Activated CD4-positive, alpha-beta T cell treated with anti-CD3 and anti-CD28 coated beads, Interleukin-2, amount 50 U/mL, for 24 hours (primary cell): ENCODE results near the gene ABCG5.

Experiments
- DNase-seq, 2 donors: peaks; one replicate each; pipeline ENCODE4 v3.0.0-alpha.2; 2020; ENCODE audit warnings: low read depth in 1 of 2, low spot score in 1 of 2

Gene ABCG5

GRCh38 chr2:43838560-43839267 lies at the start of gene ABCG5, which contains the start of gene ABCG8:
Gene ABCG5 (minus strand): TSS chr2:43838839. CDS start chr2:43838679, 160 bp downstream.
Gene ABCG8 (plus strand): TSS chr2:43838971. CDS start chr2:43839054, 83 bp downstream.
- DNase-seq, result no peak

- DNase-seq, result no peak
Measured at GRCh38 chr2:43887176-43887575, 48.5 kb upstream of the ABCG5 start.

DNA sequence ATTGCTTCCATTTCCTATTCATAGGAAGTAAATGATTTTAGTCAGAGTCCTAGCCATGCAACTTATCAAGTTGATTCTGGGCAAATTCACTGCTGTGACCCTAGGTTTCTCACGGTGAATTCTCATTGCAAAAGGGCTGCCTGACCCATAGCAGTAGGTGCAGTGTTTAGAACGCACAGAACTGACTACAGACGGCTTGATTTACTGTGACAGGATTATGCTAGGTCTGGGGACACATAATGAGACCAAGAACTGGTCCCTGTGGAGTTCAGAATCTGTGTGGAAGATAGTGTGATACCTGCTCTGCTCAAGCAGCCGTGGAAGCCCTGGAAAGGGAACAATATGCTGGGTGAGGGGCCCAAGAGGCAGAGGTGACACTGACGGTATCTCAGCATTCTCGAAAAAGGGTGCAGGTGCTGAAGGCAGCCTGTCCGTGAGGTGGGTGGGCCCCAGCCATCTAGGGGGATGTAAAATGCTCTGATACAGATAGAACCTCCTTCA lies 46.5 kb upstream of the ABCG5 start:
- DNase-seq, result no peak

- DNase-seq, result no peak
Measured at GRCh38 chr2:43884689-43885088, 46.0 kb upstream of the ABCG5 start.

DNA sequence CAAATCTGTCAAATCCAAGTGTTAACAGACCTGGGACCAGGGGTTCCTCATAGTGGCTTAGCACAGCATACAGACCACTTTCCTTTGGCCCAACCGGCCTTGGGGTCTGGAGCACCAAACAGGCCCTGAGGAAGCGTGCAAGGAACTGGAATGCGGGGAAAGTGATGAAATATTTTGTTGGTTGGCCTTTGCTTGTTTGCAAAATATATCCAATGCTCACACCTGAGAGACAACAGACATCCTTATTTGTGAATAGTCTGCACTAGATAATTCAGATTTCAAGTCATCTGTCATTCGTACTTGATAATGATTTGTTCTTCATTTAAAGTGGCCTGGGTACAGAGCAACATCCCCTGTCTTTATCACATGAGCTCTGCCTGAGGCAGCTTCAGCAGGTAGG lies 43.7 kb upstream of the ABCG5 start:
- no peak for DNase-seq

- no peak for DNase-seq
Measured at GRCh38 chr2:43880952-43881351, 42.3 kb upstream of the ABCG5 start.

GRCh38 chr2:43880471-43880870 lies 41.8 kb upstream of the ABCG5 start:
- DNase-seq, result no peak

- DNase-seq, result no peak
Measured at GRCh38 chr2:43879261-43879660, 40.6 kb upstream of the ABCG5 start.

- DNase-seq, result peak; percentile 36 to 56
Measured at GRCh38 chr2:43877782-43878464, 39.3 kb upstream of the ABCG5 start.

DNA sequence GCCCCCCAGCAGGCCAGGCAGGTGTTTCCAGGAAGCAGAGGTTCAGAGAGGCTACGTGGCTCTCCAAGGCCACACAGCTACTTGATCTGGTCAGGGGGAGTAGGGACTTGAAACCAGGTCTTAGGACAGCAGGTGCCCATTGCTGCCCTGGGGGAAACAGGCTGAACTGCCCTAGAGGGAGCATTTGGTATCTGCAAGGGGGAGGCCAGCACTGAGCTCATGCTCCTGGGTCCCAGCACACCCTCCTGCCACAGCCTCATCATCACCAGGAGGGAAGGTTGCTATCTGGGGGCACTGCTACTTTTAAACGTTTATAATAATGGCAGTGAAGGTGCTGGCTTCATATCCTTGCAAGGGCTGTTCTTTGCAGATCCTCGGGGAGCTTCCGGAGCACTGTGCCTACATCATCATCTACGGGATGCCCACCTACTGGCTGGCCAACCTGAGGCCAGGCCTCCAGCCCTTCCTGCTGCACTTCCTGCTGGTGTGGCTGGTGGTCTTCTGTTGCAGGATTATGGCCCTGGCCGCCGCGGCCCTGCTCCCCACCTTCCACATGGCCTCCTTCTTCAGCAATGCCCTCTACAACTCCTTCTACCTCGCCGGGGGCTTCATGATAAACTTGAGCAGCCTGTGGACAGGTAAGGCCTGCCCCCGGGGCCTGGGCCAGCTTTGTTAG lies 36.3 kb upstream of the ABCG5 start:
- DNase-seq, result no peak

GRCh38 chr2:43872151-43872550 lies 33.5 kb upstream of the ABCG5 start:
- DNase-seq, result no peak

GRCh38 chr2:43855292-43855691 lies 16.7 kb upstream of the ABCG5 start:
- DNase-seq, result no peak

DNA sequence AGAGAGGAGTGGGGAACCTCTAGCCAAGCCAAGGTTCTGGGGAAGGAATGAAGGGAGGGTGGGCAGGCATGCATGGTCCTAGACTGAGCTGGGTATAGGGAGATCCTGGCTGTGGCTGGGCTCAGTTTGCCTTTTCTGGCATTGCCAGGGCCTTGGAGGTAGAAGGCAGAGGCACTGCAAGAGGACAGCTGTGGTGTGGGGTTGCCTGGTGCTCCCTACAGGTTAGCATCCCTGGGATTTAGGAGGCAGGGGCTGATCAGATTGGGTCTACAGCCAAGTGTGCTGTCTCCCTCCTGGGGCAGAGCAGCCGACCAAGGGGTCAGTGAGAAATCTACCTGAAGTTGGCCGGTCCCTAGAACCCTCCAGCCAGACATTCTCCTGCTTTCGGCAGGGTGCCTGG lies 16.0 kb upstream of the ABCG5 start:
- no peak for DNase-seq

DNA sequence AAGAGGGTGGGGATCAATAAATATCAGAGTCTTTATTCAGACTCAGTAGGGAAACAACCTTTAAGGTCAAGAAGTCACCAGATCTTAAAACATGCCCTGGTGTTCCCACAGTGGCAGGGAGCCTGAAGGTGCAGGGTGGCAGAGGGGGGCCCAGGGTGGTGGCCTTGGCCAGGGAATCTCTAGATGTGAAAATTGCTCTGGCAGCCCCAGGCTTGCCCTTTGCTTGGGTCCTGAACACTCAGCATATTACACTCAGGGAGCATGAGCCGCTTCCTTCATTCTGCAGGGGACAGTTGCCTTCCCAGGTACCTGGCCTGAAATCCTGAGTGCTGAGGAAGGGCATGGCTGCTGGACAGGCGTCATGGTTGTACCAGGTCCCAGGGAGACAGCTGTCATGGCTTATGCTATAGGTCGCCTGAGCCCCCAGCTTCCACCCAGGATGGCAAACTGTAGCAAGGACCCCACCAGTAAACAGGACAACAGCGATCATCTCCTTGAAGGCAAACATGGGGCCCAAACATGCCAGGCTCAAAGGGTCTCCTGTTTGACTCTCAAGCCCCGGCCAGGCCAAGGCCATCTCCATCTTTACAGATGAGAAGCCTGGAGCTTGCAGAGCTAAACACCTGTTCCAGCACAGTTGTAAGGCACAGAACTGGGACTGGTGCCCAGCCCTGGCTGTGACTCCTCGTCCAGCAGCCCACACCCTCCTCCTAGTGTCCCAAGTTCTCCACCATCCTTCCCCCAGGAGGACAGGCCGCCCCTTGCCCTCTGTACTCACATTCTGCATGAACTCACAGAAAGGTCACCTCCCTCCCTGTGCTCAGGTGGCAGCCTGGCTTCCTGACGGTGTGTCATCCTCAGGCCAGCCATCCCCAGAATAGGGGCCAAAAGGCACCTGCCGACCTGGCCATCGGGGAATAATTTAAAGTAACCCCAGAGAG lies 14.8 kb upstream of the ABCG5 start:
- no peak for DNase-seq

DNA sequence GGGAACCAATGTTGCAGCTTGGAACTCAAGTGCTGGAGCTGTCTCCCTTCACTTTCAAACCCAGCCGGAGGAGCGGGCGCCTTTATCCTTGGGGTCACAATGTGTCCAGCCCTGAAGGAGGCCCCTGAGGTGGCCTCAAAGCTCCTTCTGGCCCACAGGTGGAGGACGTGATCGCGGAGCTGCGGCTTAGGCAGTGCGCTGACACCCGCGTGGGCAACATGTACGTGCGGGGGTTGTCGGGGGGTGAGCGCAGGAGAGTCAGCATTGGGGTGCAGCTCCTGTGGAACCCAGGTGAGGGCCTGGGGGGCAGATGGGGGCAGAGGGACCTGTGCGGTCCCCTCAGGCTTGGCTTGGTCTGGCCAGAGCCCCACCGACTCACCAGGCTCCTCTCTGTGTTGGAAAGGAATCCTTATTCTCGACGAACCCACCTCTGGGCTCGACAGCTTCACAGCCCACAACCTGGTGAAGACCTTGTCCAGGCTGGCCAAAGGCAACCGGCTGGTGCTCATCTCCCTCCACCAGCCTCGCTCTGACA lies 13.6 kb upstream of the ABCG5 start:
- no peak for DNase-seq

DNA sequence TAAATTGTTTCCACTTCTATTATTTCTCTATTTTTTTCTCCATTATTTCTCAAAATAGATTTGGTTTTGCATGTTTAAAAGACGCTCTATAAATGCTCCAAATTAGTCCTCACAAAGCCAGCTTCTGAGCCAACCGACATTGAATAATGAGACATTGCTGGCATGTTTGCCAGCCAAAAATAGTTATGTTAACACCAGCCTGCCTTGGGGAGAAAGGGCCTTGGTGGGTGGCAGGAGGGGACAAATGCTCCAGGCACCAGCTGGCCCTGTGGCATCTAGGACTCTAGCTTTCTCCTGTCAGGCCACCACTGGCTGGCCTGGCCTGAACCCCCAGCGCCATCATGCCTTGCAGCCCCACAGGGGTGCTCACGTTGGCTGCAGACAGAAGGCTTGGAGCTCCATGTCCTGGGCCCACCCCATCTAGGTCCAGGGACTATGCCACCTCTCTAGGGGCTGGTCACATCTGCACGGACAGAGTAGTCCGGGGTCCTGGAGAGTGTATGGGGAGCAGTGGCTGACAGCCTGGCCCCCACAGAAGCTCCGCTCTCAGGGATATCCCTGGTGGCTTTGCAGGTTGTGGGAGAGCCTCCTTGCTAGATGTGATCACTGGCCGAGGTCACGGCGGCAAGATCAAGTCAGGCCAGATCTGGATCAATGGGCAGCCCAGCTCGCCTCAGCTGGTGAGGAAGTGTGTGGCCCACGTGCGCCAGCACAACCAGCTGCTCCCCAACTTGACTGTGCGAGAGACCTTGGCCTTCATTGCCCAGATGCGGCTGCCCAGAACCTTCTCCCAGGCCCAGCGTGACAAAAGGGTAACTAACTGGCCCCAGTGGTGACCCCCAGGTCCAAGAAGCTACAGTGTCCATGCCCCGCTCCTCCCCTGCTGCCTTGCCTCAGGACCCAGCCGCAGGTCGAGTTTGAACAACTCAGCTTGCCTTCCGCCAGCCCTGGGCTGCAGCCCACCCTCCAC lies 12.7 kb upstream of the ABCG5 start:
- no peak for DNase-seq

GRCh38 chr2:43848214-43848613 lies 9.6 kb upstream of the ABCG5 start:
- no peak for DNase-seq

DNA sequence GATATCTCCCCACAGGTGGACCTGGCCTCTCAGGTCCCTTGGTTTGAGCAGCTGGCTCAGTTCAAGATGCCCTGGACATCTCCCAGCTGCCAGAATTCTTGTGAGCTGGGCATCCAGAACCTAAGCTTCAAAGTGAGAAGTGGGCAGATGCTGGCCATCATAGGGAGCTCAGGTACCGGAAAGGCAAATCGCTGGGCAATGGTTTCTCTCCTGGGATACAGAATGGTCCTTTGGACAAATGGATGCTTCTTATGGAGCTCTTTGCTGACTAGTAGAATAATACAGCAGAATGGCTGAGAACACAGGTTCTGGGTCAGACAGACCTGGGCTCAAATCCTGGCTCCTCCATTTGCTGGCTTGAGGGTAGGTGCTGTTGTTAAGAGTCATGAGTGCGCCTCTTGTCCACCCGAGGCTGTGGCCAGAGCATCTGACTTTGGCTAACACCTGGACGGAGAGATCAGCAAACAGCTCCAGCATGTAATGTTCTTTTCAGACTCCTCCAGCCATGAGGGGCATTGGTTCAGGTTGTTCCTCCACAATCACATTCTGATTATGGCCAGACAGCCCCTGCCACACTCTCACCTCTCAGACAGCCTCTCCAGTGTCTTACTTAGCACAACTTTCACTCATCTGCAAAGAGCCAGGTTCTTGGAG lies 7.6 kb upstream of the ABCG5 start:
- DNase-seq, result no peak

GRCh38 chr2:43845181-43845580 lies 6.5 kb upstream of the ABCG5 start:
- DNase-seq, result no peak
